H1 (cell line): Measurements from ENCODE around the gene ZFYVE1. TPM values are rescaled to one million over a fixed set of nuclear protein-coding genes. Genes with fewer than 3 reads are reported as not detected.

Experiments used
- ATF2 ChIP-seq: IDR thresholded peaks from 2 replicates; pipeline ENCODE4 v1.6.1; 2012; ENCODE audit warnings: low read length, inconsistent platforms
- CBX8 ChIP-seq: fragments of 300-800, 300-1000 bp; sonication (generic); IDR thresholded peaks from 2 replicates; pipeline ENCODE4 v1.7.1; 2016; ENCODE audit warnings: low read depth, low read length, borderline replicate concordance
- CHD2 ChIP-seq: IDR thresholded peaks from 2 replicates; pipeline ENCODE4 v1.6.1; 2012; ENCODE audit warnings: low read length, improper control_type of control experiment
- CHD7 ChIP-seq: fragments of 300-600 bp; sonication (generic); IDR thresholded peaks from 2 replicates; pipeline ENCODE4 v1.7.1; 2012; ENCODE audit warnings: low read length, moderate library complexity, mild to moderate bottlenecking, inconsistent platforms; ENCODE audit not compliant: insufficient replicate concordance
- RNF2 ChIP-seq: fragments of 200-900, 300-1000 bp; sonication (generic); IDR thresholded peaks from 2 replicates; pipeline ENCODE4 v1.7.1; 2016; ENCODE audit warnings: borderline replicate concordance, low read depth, mild to moderate bottlenecking, antibody characterized with exemption, low read length; ENCODE audit not compliant: poor library complexity, severe bottlenecking; ENCODE audit errors: missing control alignments
- SUZ12 ChIP-seq: fragments of 200-600 bp; sonication (generic); IDR thresholded peaks from 2 replicates; pipeline ENCODE4 v1.6.1; 2012; ENCODE audit warnings: mild to moderate bottlenecking, inconsistent platforms, low read length, moderate library complexity, mixed read lengths
- YY1 ChIP-seq: IDR thresholded peaks from 2 replicates; pipeline ENCODE4 v1.6.1; 2011; ENCODE audit warnings: low read depth, mild to moderate bottlenecking, low read length
- polyA plus RNA-seq, 7 experiments: library from polyadenylated mRNA; depleted of rRNA in 3 of 7; stranded (reverse) in 5 of 7; unstranded in 2 of 7; fragments of >200 nt in 5 of 7; fragments of 200-250 nt in 2 of 7; gene quantifications; 1 replicate in 5 of 7; 2 replicates in 1 of 7; 4 replicates in 1 of 7; pipeline versions ENCODE4 v1.2.1 to v1.2.3, GENCODE V29; 2011 to 2013; ENCODE audit warnings: missing spikeins in 2 of 7, mixed read lengths in 2 of 7
- total RNA-seq: library from RNA; stranded (reverse); fragmentation: NEBNext Ultra II Directional; extraction: Animal tissue kit (Norgen Biotek cat#: 25700); gene quantifications from 2 replicates; pipeline ENCODE4 v1.2.1, GENCODE V29; 2021

Gene ZFYVE1
- total and polyA plus RNA-seq, 2 of the 8 experiments (the other 6 are each of a cell fraction or from before 2014, with no cell fraction given), result 9.8 to 12.5 TPM

GRCh38 chr14:73007835-73008234 lies 19.1 kb downstream of the ZFYVE1 start (continued):
- TF ChIP-seq CHD7, result no peak
- TF ChIP-seq CBX8, result no peak
- TF ChIP-seq RNF2, result no peak
- TF ChIP-seq YY1, result no peak
- no peak for TF ChIP-seq CHD2
- no peak for TF ChIP-seq SUZ12
- no peak for TF ChIP-seq ATF2
